Urinary bladder (tissue), 4 donors: ENCODE results near the gene THUMPD1. TPM values are rescaled to one million over a fixed set of nuclear protein-coding genes. Genes with fewer than 3 reads are reported as not detected.
"Not testable (repeated sequence)": the region's sequence is repeated elsewhere in the genome, so short reads cannot be mapped to it uniquely, and the experiment has no call there.

Source experiments
- DNase-seq: peaks from one replicate; pipeline ENCODE4 v3.0.0-alpha.2; 2015; ENCODE audit errors: extremely low spot score
- H3K27ac ChIP-seq: one replicate; pipeline ENCODE4 v1.5.1; 2013; ENCODE audit warnings: low read depth, mild to moderate bottlenecking, moderate library complexity
- H3K36me3 ChIP-seq: one replicate; pipeline ENCODE4 v1.6.1; 2013; ENCODE audit warnings: mild to moderate bottlenecking, moderate library complexity; ENCODE audit not compliant: insufficient read depth
- H3K4me1 ChIP-seq: one replicate; pipeline ENCODE4 v1.6.1; 2013; ENCODE audit warnings: mild to moderate bottlenecking, moderate library complexity; ENCODE audit not compliant: insufficient read depth
- H3K4me3 ChIP-seq: one replicate; pipeline ENCODE4 v1.5.1; 2013; ENCODE audit warnings: low read depth, low read length
- WGBS: extraction: QIAGEN DNeasy Blood & Tissue Kit; methylation state at CpG from one replicate; pipeline ENCODE4 v1.1.7; 2013; 5-methylcytosine and 5-hydroxymethylcytosine counted together
- polyA plus RNA-seq: library from polyadenylated mRNA; stranded (reverse); fragments of 200-250 nt; gene quantifications from one replicate; pipeline ENCODE4 v1.2.3, GENCODE V29; 2013
- total RNA-seq: library from RNA; depleted of rRNA; stranded (reverse); fragments of >200 nt; gene quantifications from one replicate; pipeline ENCODE4 v1.2.3, GENCODE V29; 2014
- donor health status: healthy with polysubstance abuse.
- donor health status: healthy.

Gene THUMPD1
- total RNA-seq (74.9 TPM), polyA plus RNA-seq (44.4 TPM)

GRCh38 chr16:20741554-20742285, at the start of gene THUMPD1:
THUMPD1 (minus strand) TSS chr16:20741818; CDS start chr16:20741739, 79 bp downstream.
- peak within 1 kb of the TSS; percentile 89 for H3K4me3 ChIP-seq
- peaks cover 4% of the 10 kb centered on the region for H3K36me3 ChIP-seq
- no peaks in the 10 kb centered on the region for H3K4me1 ChIP-seq
- peak; percentile 87 for DNase-seq
- peak within 1 kb of the TSS; percentile 93 for H3K27ac ChIP-seq
- WGBS: 4% methylated on average over 42 of the region's 42 CpGs

- H3K4me3 ChIP-seq: no peak overlapping the region
- no peaks in the 10 kb centered on the region for H3K4me1 ChIP-seq
- no peak for DNase-seq
- peaks cover 3% of the 10 kb centered on the region for H3K36me3 ChIP-seq
- H3K27ac ChIP-seq: no peak overlapping the region
Measured at GRCh38 chr16:20789130-20789529, 47.5 kb upstream of the THUMPD1 start.

GRCh38 chr16:20784204-20784603, 42.6 kb upstream of the THUMPD1 start:
- no peak overlapping the region for H3K27ac ChIP-seq
- DNase-seq: no peak

GRCh38 chr16:20782470-20782869, 40.9 kb upstream of the THUMPD1 start:
- 94% methylated on average over 2 of the region's 2 CpGs for WGBS
- H3K4me1 ChIP-seq: no peaks in the 10 kb centered on the region

More at GRCh38 chr16:20784204-20784603, 42.6 kb upstream of the THUMPD1 start:
- H3K4me1 ChIP-seq: no peaks in the 10 kb centered on the region
- H3K4me3 ChIP-seq: no peak overlapping the region
- H3K36me3 ChIP-seq: peaks cover 4% of the 10 kb centered on the region

GRCh38 chr16:20781697-20782096, 40.1 kb upstream of the THUMPD1 start:
- WGBS: 87% methylated on average over 1 of the region's 1 CpG
- H3K4me1 ChIP-seq: no peaks in the 10 kb centered on the region
- H3K4me3 ChIP-seq: no peak overlapping the region
- no peak overlapping the region for H3K27ac ChIP-seq
- peaks cover 4% of the 10 kb centered on the region for H3K36me3 ChIP-seq
- no peak for DNase-seq

More at GRCh38 chr16:20782470-20782869, 40.9 kb upstream of the THUMPD1 start:
- peaks cover 4% of the 10 kb centered on the region for H3K36me3 ChIP-seq
- H3K4me3 ChIP-seq: no peak overlapping the region
- H3K27ac ChIP-seq: no peak overlapping the region
- DNase-seq: no peak

- Histone ChIP-seq H3K4me3 (no peak overlapping the region), H3K27ac (no peak overlapping the region), H3K36me3 (no peaks in the 10 kb centered on the region), H3K4me1 (no peaks in the 10 kb centered on the region)
- no peak for DNase-seq
- WGBS: 64% methylated on average over 7 of the region's 7 CpGs
Measured at GRCh38 chr16:20774703-20775362, 33.2 kb upstream of the THUMPD1 start.

GRCh38 chr16:20773679-20774078, 32.1 kb upstream of the THUMPD1 start:
- Histone ChIP-seq H3K4me3 (no peak overlapping the region), H3K27ac (no peak overlapping the region), H3K4me1 (no peaks in the 10 kb centered on the region), H3K36me3 (no peaks in the 10 kb centered on the region)
- 90% methylated on average over 3 of the region's 3 CpGs for whole genome bisulfite sequencing
- DNase-seq: no peak

GRCh38 chr16:20768818-20769217, 27.2 kb upstream of the THUMPD1 start:
- Histone ChIP-seq H3K36me3 (no peaks in the 10 kb centered on the region), H3K27ac (no peak overlapping the region), H3K4me1 (no peaks in the 10 kb centered on the region), H3K4me3 (no peak overlapping the region)
- DNase-seq: no peak
- WGBS: 56% methylated on average over 1 of the region's 1 CpG

- DNase-seq: no peak
- H3K36me3 ChIP-seq: no peaks in the 10 kb centered on the region
- no peaks in the 10 kb centered on the region for H3K4me1 ChIP-seq
- WGBS: 100% methylated on average over 1 of the region's 1 CpG
- no peak overlapping the region for H3K27ac ChIP-seq
- H3K4me3 ChIP-seq: no peak overlapping the region
Measured at GRCh38 chr16:20768121-20768520, 26.5 kb upstream of the THUMPD1 start.

GRCh38 chr16:20767577-20767976, 26.0 kb upstream of the THUMPD1 start:
- no peak overlapping the region for H3K4me3 ChIP-seq
- H3K27ac ChIP-seq: no peak overlapping the region
- DNase-seq: no peak
- no peaks in the 10 kb centered on the region for H3K36me3 ChIP-seq
- no peaks in the 10 kb centered on the region for H3K4me1 ChIP-seq

GRCh38 chr16:20766294-20766693, 24.7 kb upstream of the THUMPD1 start:
- no peak overlapping the region for H3K4me3 ChIP-seq
- WGBS: 88% methylated on average over 5 of the region's 5 CpGs
- DNase-seq: no peak

GRCh38 chr16:20765732-20766131, 24.1 kb upstream of the THUMPD1 start:
- no peak overlapping the region for H3K4me3 ChIP-seq
- H3K27ac ChIP-seq: no peak overlapping the region
- no peaks in the 10 kb centered on the region for H3K4me1 ChIP-seq
- 81% methylated on average over 2 of the region's 2 CpGs for WGBS
- no peak for DNase-seq
- no peaks in the 10 kb centered on the region for H3K36me3 ChIP-seq

More at GRCh38 chr16:20766294-20766693, 24.7 kb upstream of the THUMPD1 start:
- H3K36me3 ChIP-seq: no peaks in the 10 kb centered on the region
- H3K27ac ChIP-seq: no peak overlapping the region
- no peaks in the 10 kb centered on the region for H3K4me1 ChIP-seq

GRCh38 chr16:20764448-20764847, 22.8 kb upstream of the THUMPD1 start:
- not testable (repeated sequence) for DNase-seq, H3K36me3 ChIP-seq, H3K4me3 ChIP-seq, H3K4me1 ChIP-seq, H3K27ac ChIP-seq
- 75% methylated on average over 1 of the region's 1 CpG for WGBS
